Measurements from ENCODE around the gene CACNG4. TPM values are rescaled to one million over a fixed set of nuclear protein-coding genes. Genes with fewer than 3 reads are reported as not detected.

Gene CACNG4
- total RNA-seq, 1 donor from 2014 or later = not detected

GRCh38 chr17:66986659-66987058, 22.2 kb downstream of the CACNG4 start:
- Histone ChIP-seq H3K36me3 (ENCODE audit: control insufficient read depth, insufficient read depth, low read length) (no peaks in the 10 kb centered on the region), H3K4me3 (ENCODE audit: low read depth, low read length) (no peak overlapping the region), H3K27me3 (ENCODE audit: control insufficient read depth, insufficient read depth, low read length) (peaks cover 1% of the 10 kb centered on the region)
- FAIRE-seq = no peak
- no peak for DNase-seq (ENCODE audit: low read depth)
- TF ChIP-seq CTCF (IDR thresholded peaks at IDR 0.05; ENCODE audit: insufficient read depth, low read length, severe bottlenecking) = no peak

- FAIRE-seq = no peak
- TF ChIP-seq CTCF (IDR thresholded peaks at IDR 0.05; ENCODE audit: insufficient read depth, low read length, severe bottlenecking) = no peak
These were observed 22.6 kb downstream of the CACNG4 start for GRCh38 chr17:66987059-66987616.

GRCh38 chr17:66988069-66988798, 23.7 kb downstream of the CACNG4 start:
- Histone ChIP-seq H3K36me3 (ENCODE audit: control insufficient read depth, insufficient read depth, low read length) (no peaks in the 10 kb centered on the region), H3K4me3 (ENCODE audit: low read depth, low read length) (no peak overlapping the region), H3K27me3 (ENCODE audit: control insufficient read depth, insufficient read depth, low read length) (peaks cover 1% of the 10 kb centered on the region)
- FAIRE-seq = no peak
- no peak for DNase-seq (ENCODE audit: low read depth)
- TF ChIP-seq CTCF (IDR thresholded peaks at IDR 0.05; ENCODE audit: insufficient read depth, low read length, severe bottlenecking) = no peak

More at GRCh38 chr17:66987059-66987616, 22.6 kb downstream of the CACNG4 start:
- no peak overlapping the region for H3K4me3 ChIP-seq (ENCODE audit: low read depth, low read length)
- no peaks in the 10 kb centered on the region for H3K36me3 ChIP-seq (ENCODE audit: control insufficient read depth, insufficient read depth, low read length)
- no peak for DNase-seq (ENCODE audit: low read depth)
- peaks cover 1% of the 10 kb centered on the region for H3K27me3 ChIP-seq (ENCODE audit: control insufficient read depth, insufficient read depth, low read length)

GRCh38 chr17:66989076-66989475, 24.6 kb downstream of the CACNG4 start:
- H3K27me3 ChIP-seq (ENCODE audit: control insufficient read depth, insufficient read depth, low read length) = peaks cover 1% of the 10 kb centered on the region
- DNase-seq (ENCODE audit: low read depth) = no peak

GRCh38 chr17:66989579-66989978, 25.1 kb downstream of the CACNG4 start:
- peaks cover 1% of the 10 kb centered on the region for H3K27me3 ChIP-seq (ENCODE audit: control insufficient read depth, insufficient read depth, low read length)
- DNase-seq (ENCODE audit: low read depth) = no peak
- no peak overlapping the region for H3K4me3 ChIP-seq (ENCODE audit: low read depth, low read length)
- no peaks in the 10 kb centered on the region for H3K36me3 ChIP-seq (ENCODE audit: control insufficient read depth, insufficient read depth, low read length)
- no peak for FAIRE-seq
- TF ChIP-seq CTCF (IDR thresholded peaks at IDR 0.05; ENCODE audit: insufficient read depth, low read length, severe bottlenecking) = no peak

More at GRCh38 chr17:66989076-66989475, 24.6 kb downstream of the CACNG4 start:
- Histone ChIP-seq H3K4me3 (ENCODE audit: low read depth, low read length) (no peak overlapping the region), H3K36me3 (ENCODE audit: control insufficient read depth, insufficient read depth, low read length) (no peaks in the 10 kb centered on the region)
- TF ChIP-seq CTCF (IDR thresholded peaks at IDR 0.05; ENCODE audit: insufficient read depth, low read length, severe bottlenecking) = no peak
- FAIRE-seq = no peak
